ENCODE results near the gene MATN1. TPM values are rescaled to one million over a fixed set of nuclear protein-coding genes. Genes with fewer than 3 reads are reported as not detected.
"Not testable (repeated sequence)": the region's sequence is repeated elsewhere in the genome, so short reads cannot be mapped to it uniquely, and the experiment has no call there.

MATN1 gene
- total and polyA plus RNA-seq, 2 of the 4 experiments (the other 2 are of a cell fraction) = 0.27 TPM; not detected in 1

DNA sequence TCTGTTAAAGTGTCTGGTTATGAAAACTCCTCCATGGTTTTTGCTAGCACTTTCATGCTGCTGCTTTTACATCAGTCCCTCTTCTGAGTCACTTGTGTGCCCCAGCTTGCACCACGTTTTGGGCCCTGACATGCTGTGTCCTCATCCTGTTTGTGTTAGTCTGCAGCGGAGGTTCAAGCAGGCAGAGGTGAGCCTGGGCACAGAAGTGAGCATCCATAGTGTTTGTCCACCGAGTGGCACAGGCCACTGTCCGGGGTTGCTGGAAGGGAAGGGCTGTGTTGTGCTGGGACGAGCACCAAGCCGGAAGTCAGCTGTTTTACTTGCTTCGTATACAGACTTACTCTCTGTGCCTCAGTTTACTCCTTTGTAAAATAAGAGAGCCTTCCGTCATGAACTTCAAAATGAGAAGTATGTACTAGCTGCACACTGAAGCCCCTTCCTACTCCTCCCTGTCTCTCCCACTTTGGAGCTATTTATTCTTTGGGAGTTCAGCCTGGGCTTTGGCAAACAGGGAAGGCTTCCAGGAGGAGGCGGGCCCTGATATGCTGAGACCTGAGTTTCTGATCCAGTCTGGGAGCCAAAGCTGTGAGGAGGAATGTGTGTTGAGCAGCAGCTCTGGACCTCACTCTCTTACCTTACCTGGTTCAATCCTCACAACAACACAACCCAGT, 44.9 kb upstream of the MATN1 start:
- Histone ChIP-seq H3K9ac (ENCODE audit: low read depth, low read length) (no peak overlapping the region), H4K20me1 (ENCODE audit: insufficient read depth, low read length) (no peaks in the 10 kb centered on the region), H2BK15ac (ENCODE audit: low read depth, low read length) (no peak overlapping the region), H2BK5ac (ENCODE audit: low read depth, low read length, poor library complexity, severe bottlenecking) (no peak overlapping the region), H4K5ac (ENCODE audit: low read depth, low read length) (no peak overlapping the region), H2AK9ac (replicated peaks; ENCODE audit: low read depth, low read length, poor library complexity) (no peak overlapping the region), H3K14ac (replicated peaks; ENCODE audit: low read depth, low read length) (no peak overlapping the region), H2BK120ac (ENCODE audit: low read depth, low read length) (no peak overlapping the region), H3K27me3 (ENCODE audit: control insufficient read depth, insufficient read depth, low read length) (peaks cover 11% of the 10 kb centered on the region), H4K91ac (ENCODE audit: insufficient read depth, low read depth, low read length) (no peak overlapping the region), H3K4me1 (ENCODE audit: control insufficient read depth, insufficient read depth, low read length) (peaks cover 7% of the 10 kb centered on the region; the same call in 1 of the 2 replicates), H2AK5ac (ENCODE audit: low read depth, low read length) (no peak overlapping the region), H4K8ac (ENCODE audit: low read depth in 2 of 2, low read length in 2 of 2) (no peak overlapping the region), H3K18ac (ENCODE audit: low read depth, low read length) (no peak overlapping the region), H3K36me3 (ENCODE audit: control insufficient read depth, insufficient read depth, low read length) (no peaks in the 10 kb centered on the region), H3K4ac (ENCODE audit: low read depth, low read length) (no peak overlapping the region), H2AFZ (replicated peaks; ENCODE audit: low read length, poor library complexity) (no peak overlapping the region), H3K9me1 (ENCODE audit: insufficient read depth, low read length) (no peaks in the 10 kb centered on the region), H3K56ac (ENCODE audit: extremely low read depth, insufficient read depth, low read length) (no peak overlapping the region), H3K4me3 (ENCODE audit: insufficient read depth, low read depth, low read length) (no peak overlapping the region), H3K4me2 (ENCODE audit: low read depth, low read length) (no peak overlapping the region), H3K27ac (ENCODE audit: insufficient read depth, low read length) (no peak overlapping the region), H3K9me3 (ENCODE audit: control insufficient read depth, insufficient read depth, low read length) (no peaks in the 10 kb centered on the region), H3K79me1 (ENCODE audit: low read depth in 1 of 2, low read length in 2 of 2) (no peaks in the 10 kb centered on the region), H3K23ac (ENCODE audit: low read depth, low read length) (no peak overlapping the region), H2BK20ac (ENCODE audit: low read depth, low read length) (no peak overlapping the region)
- no peak for ATAC-seq (ENCODE audit: low read depth)
- DNase-seq = no peak
- ChIA-PET CTCF (interaction anchor here (1.2 kb wide), 1 partner anchor 10 kb away, joined by 3 read pairs; no protein-coding TSS in a partner anchor), POLR2A (ENCODE audit: unreplicated experiment) (no interaction called here)
- in situ Hi-C loops (cut with MboI; ENCODE audit: low sequenced_read_pairs) (no loop called here), intact Hi-C loops (cut with micrococcal nuclease) (no loop called here), dilution Hi-C loops (cut with HindIII; ENCODE audit: low sequenced_read_pairs, unreplicated experiment) (no loop called here)
- 43% methylated on average over 1 of the region's 9 CpGs; no CpG with 5 or more reads in 1 of the 2 experiments for WGBS, 2 experiments (ENCODE audit: extremely low coverage in 2 of 2, insufficient read length in 1 of 2)
- no peak for TF ChIP-seq MXI1 (IDR thresholded peaks at IDR 0.05; ENCODE audit: borderline replicate concordance, low read depth, low read length)
- no peak for TF ChIP-seq CHD1 (IDR thresholded peaks at IDR 0.05; ENCODE audit: low read depth, low read length)
- no peak for TF ChIP-seq CTCF (conservative IDR thresholded peaks at IDR 0.05; ENCODE audit: low read depth, low read length)
- no peak for TF ChIP-seq BHLHE40 (IDR thresholded peaks at IDR 0.05; ENCODE audit: low read depth, low read length)
- no peak for TF ChIP-seq RAD21 (IDR thresholded peaks at IDR 0.05; ENCODE audit: low read length)
- no peak for TF ChIP-seq RFX5 (IDR thresholded peaks at IDR 0.05; ENCODE audit: low read depth, low read length)
- no peak for TF ChIP-seq POLR2A (IDR thresholded peaks at IDR 0.05; ENCODE audit: low read depth, low read length)
- BruUV-seq (replicated peaks) = no TSS peak

DNA sequence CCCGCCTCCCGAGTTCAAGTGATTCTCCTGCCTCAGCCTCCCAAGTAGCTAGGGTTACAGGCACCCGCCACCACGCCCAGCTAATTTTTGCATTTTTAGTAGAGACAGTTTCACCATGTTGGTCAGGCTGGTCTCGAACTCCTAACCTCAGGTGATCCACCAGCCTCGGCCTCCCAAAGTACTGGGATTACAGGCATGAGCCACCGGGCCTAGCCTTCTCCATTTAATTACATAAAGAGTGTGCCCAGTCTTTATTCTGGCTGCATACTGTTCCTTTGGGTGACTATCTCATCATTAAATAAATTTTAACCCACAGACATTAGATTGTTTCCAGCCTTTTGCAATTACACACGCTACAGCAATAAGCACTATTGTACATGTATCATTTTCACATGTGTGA, 43.6 kb upstream of the MATN1 start:
- H3K9me3 ChIP-seq (ENCODE audit: control insufficient read depth, insufficient read depth, low read length); H2BK120ac ChIP-seq (ENCODE audit: low read depth, low read length); H3K4me3 ChIP-seq (ENCODE audit: insufficient read depth, low read depth, low read length); H2AFZ ChIP-seq (replicated peaks; ENCODE audit: low read length, poor library complexity); ATAC-seq (ENCODE audit: low read depth); H3K9me1 ChIP-seq (ENCODE audit: insufficient read depth, low read length); H3K4me2 ChIP-seq (ENCODE audit: low read depth, low read length); H3K4ac ChIP-seq (ENCODE audit: low read depth, low read length); H2AK9ac ChIP-seq (replicated peaks; ENCODE audit: low read depth, low read length, poor library complexity); H3K56ac ChIP-seq (ENCODE audit: extremely low read depth, insufficient read depth, low read length); H3K79me1 ChIP-seq (ENCODE audit: low read depth in 1 of 2, low read length in 2 of 2); H3K23ac ChIP-seq (ENCODE audit: low read depth, low read length); POLR2A ChIA-PET (ENCODE audit: unreplicated experiment); H4K5ac ChIP-seq (ENCODE audit: low read depth, low read length); H2BK20ac ChIP-seq (ENCODE audit: low read depth, low read length); H3K36me3 ChIP-seq (ENCODE audit: control insufficient read depth, insufficient read depth, low read length); in situ Hi-C loops (cut with MboI; ENCODE audit: low sequenced_read_pairs); H4K91ac ChIP-seq (ENCODE audit: insufficient read depth, low read depth, low read length); H3K9ac ChIP-seq (ENCODE audit: low read depth, low read length); H2BK15ac ChIP-seq (ENCODE audit: low read depth, low read length); H3K18ac ChIP-seq (ENCODE audit: low read depth, low read length); H3K27me3 ChIP-seq (ENCODE audit: control insufficient read depth, insufficient read depth, low read length); dilution Hi-C loops (cut with HindIII; ENCODE audit: low sequenced_read_pairs, unreplicated experiment); BruUV-seq (replicated peaks); H4K20me1 ChIP-seq (ENCODE audit: insufficient read depth, low read length); H2BK5ac ChIP-seq (ENCODE audit: low read depth, low read length, poor library complexity, severe bottlenecking); H3K4me1 ChIP-seq (ENCODE audit: control insufficient read depth, insufficient read depth, low read length); DNase-seq; H2AK5ac ChIP-seq (ENCODE audit: low read depth, low read length); H3K14ac ChIP-seq (replicated peaks; ENCODE audit: low read depth, low read length); H4K8ac ChIP-seq (ENCODE audit: low read depth in 2 of 2, low read length in 2 of 2); H3K27ac ChIP-seq (ENCODE audit: insufficient read depth, low read length): not testable (repeated sequence)
- CTCF ChIA-PET = interaction anchor here (1.3 kb wide), 1 partner anchor 48 kb away, joined by 3 read pairs; no protein-coding TSS in a partner anchor
- intact Hi-C loops (cut with micrococcal nuclease) = loop anchor here (1.0 kb wide), 1 partner anchor 9 kb away; no protein-coding TSS in a partner anchor
- 88% methylated on average over 3 of the region's 8 CpGs; no CpG with 5 or more reads in 1 of the 2 experiments for WGBS, 2 experiments (ENCODE audit: extremely low coverage in 2 of 2, insufficient read length in 1 of 2)

All from IMR-90 (cell line).